Epithelial cell of proximal tubule (primary cell): ENCODE results near the gene TMEM236. TPM values are rescaled to one million over a fixed set of nuclear protein-coding genes. Genes with fewer than 3 reads are reported as not detected.

ENCODE experiments used
- DNase-seq: peaks from one replicate; pipeline ENCODE4 v3.0.0-alpha.2; 2011; ENCODE audit warnings: low read depth
- H3K4me3 ChIP-seq: 2 replicates; pipeline ENCODE4 v1.5.1; 2011; ENCODE audit warnings: low read depth, mild to moderate bottlenecking, low read length
- total RNA-seq: library from RNA; depleted of rRNA; stranded (reverse); fragments of >200 nt; gene quantifications from 2 replicates; pipeline ENCODE4 v1.2.3, GENCODE V29; 2015
- TF ChIP-seq, protein P1 (sequence below): conservative IDR thresholded peaks from 2 replicates; pipeline ENCODE4 v1.5.1; 2012; ENCODE audit warnings: low read depth, mild to moderate bottlenecking, low read length

The TMEM236 gene
- total RNA-seq, 1 donor from 2014 or later = 0.17 TPM

DNA sequence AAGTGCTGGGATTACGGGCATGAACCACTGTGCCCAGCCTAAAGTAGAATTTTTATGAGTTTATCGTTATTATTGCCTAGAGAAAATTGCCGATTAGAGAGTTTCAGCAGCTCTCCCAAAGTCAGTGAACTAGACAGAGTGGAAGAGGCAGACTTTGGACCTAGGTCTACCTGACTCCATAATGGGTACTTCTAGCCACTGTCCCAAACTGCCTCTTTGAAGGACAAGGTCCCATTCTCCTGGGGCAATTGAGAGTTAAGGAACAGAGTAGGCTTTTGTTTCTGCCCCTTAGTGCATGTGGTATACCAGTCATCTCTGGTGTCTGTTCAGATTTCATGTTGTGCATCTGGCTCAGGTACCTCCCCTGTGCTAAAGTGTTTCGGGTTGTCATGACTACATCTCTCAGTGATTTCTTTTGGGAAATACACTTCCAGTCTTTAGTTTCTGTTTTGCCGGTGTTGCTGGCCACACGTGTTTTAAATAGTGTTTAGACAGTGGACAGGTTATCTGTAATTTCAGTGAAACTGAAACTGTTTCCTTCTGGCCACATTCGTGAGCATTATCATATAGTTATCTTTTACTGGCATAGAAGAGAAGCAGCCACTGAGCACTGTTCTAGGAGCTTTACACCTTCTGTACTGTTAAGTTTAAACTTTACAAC lies 4.7 kb downstream of the TMEM236 start:
- TF ChIP-seq, protein P1, sequence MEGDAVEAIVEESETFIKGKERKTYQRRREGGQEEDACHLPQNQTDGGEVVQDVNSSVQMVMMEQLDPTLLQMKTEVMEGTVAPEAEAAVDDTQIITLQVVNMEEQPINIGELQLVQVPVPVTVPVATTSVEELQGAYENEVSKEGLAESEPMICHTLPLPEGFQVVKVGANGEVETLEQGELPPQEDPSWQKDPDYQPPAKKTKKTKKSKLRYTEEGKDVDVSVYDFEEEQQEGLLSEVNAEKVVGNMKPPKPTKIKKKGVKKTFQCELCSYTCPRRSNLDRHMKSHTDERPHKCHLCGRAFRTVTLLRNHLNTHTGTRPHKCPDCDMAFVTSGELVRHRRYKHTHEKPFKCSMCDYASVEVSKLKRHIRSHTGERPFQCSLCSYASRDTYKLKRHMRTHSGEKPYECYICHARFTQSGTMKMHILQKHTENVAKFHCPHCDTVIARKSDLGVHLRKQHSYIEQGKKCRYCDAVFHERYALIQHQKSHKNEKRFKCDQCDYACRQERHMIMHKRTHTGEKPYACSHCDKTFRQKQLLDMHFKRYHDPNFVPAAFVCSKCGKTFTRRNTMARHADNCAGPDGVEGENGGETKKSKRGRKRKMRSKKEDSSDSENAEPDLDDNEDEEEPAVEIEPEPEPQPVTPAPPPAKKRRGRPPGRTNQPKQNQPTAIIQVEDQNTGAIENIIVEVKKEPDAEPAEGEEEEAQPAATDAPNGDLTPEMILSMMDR = no peak
- DNase-seq = no peak
- H3K4me3 ChIP-seq = peak overlapping the region; percentile 9

DNA sequence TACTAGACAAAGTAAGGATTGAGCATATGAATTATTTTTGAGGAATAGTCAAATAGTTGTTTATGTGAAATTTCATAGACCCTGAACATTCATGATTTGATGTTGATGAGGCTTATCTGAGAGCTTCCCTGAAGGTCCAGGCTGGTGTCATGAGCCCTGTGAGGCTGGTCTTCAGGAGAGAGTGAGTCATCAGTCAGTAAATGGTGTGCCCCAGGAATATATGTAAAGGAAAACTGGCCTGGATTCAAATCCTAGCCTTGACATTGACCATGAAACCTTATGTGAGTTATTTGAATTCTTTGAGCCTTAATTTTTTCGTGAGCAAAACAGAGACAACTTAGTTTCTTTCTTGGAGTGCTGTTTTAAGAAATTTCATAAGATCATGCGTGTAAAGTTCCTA lies 6.2 kb downstream of the TMEM236 start:
- H3K4me3 ChIP-seq = no peak overlapping the region
- DNase-seq = no peak
- TF ChIP-seq, protein P1 = no peak

DNA sequence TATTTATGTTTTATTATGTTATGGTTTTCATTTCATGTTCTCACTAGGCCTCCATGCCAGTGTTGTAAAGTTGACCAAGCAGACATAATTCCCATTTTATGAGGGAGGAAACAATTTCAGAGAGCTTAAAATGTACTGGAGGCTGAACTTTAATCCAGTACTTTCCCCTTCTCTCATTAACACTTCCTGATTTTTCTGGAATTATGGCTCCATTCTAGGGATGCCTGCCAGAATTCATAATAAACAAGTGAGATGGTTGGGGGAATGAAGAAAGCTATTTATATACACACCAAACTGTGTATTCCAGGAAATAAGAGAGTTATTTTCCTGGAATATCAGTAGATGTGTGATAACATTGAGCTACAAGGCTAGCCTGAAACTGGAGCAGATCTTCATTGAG lies 6.9 kb downstream of the TMEM236 start:
- H3K4me3 ChIP-seq = no peak overlapping the region

GRCh38 chr10:17764142-17764541 lies 12.1 kb downstream of the TMEM236 start:
- TF ChIP-seq, protein P1 = no peak
- no peak overlapping the region for H3K4me3 ChIP-seq
- no peak for DNase-seq

More for the DNA sequence above, 6.9 kb downstream of the TMEM236 start:
- TF ChIP-seq, protein P1 = no peak
- no peak for DNase-seq

- no peak for DNase-seq
- no peak overlapping the region for H3K4me3 ChIP-seq
- TF ChIP-seq, protein P1 = no peak
Observed at GRCh38 chr10:17765602-17766001, 13.6 kb downstream of the TMEM236 start.

DNA sequence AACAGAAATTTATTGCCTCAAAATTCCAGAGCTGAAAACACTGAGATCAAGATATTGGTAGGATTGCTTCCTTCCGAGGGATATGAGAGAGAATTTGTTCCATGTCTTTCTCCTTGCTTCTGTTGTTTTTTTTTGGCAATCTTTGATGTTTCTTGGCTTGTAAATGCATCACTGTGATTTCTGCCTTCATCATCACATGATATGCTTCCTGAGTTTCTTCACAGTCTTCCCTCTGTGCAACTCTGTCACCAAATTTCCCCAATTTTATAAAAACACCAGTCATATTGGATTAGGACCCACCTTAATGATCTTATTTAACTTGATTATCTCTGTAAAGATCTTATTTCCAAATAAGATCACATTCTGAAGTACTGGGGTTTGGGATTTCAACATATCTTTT lies 14.7 kb downstream of the TMEM236 start:
- TF ChIP-seq, protein P1 = no peak
- DNase-seq = no peak
- H3K4me3 ChIP-seq = no peak overlapping the region

- DNase-seq = no peak
- H3K4me3 ChIP-seq = no peak overlapping the region
- TF ChIP-seq, protein P1 = no peak
Observed at GRCh38 chr10:17768496-17768895, 16.5 kb downstream of the TMEM236 start.
